Mesendoderm (in vitro differentiated cells): ENCODE data around the gene AKR7A2.
A peak's percentile ranks its signal among the peaks of the same experiment; 100 is the strongest.

Source experiments
- DNase-seq: peaks from one replicate; pipeline ENCODE4 v3.0.0; 2013
- H2AK5ac ChIP-seq: 2 replicates; pipeline ENCODE4 v1.6.1; 2013; ENCODE audit warnings: low read length, inconsistent platforms
- H2BK120ac ChIP-seq: 2 replicates; pipeline ENCODE4 v1.6.1; 2013; ENCODE audit warnings: low read depth, mild to moderate bottlenecking, low read length, moderate library complexity, mixed read lengths
- H2BK15ac ChIP-seq: replicated peaks from 2 replicates; pipeline ENCODE4 v1.6.1; 2013; ENCODE audit warnings: low read depth, mild to moderate bottlenecking, moderate library complexity
- H2BK5ac ChIP-seq: 2 replicates; pipeline ENCODE4 v1.6.1; 2013; ENCODE audit warnings: low read length, inconsistent platforms
- H3K18ac ChIP-seq: 2 replicates; pipeline ENCODE4 v1.6.1; 2013; ENCODE audit warnings: mild to moderate bottlenecking, low read length, mixed read lengths
- H3K23ac ChIP-seq: one replicate; pipeline ENCODE4 v1.6.1; 2013; ENCODE audit warnings: low read length
- H3K27ac ChIP-seq: 2 replicates; pipeline ENCODE4 v1.5.1; 2013; ENCODE audit warnings: low read depth, mild to moderate bottlenecking, inconsistent platforms, low read length, moderate library complexity
- H3K27me3 ChIP-seq: 2 replicates; pipeline ENCODE4 v1.6.1; 2013; ENCODE audit warnings: low read length, control low read depth, mild to moderate bottlenecking, inconsistent platforms; ENCODE audit not compliant: insufficient read depth, poor library complexity
- H3K36me3 ChIP-seq: 2 replicates; pipeline ENCODE4 v1.6.1; 2013; ENCODE audit warnings: low read length, inconsistent platforms; ENCODE audit not compliant: control insufficient read depth, insufficient read depth
- H3K4ac ChIP-seq: one replicate; pipeline ENCODE4 v1.6.1; 2013; ENCODE audit warnings: low read depth, mild to moderate bottlenecking, low read length, moderate library complexity
- H3K4me1 ChIP-seq: 2 replicates; pipeline ENCODE4 v1.6.1; 2013; ENCODE audit warnings: low read depth, low read length, inconsistent platforms; ENCODE audit not compliant: control insufficient read depth
- H3K4me2 ChIP-seq: 2 replicates; pipeline ENCODE4 v1.6.1; 2013; ENCODE audit warnings: low read length
- H3K4me3 ChIP-seq: 2 replicates; pipeline ENCODE4 v1.5.1; 2013; ENCODE audit warnings: mild to moderate bottlenecking, low read length
- H3K56ac ChIP-seq: one replicate; pipeline ENCODE4 v1.6.1; 2013; ENCODE audit warnings: low read length
- H3K79me1 ChIP-seq: 2 replicates; pipeline ENCODE4 v1.6.1; 2013; ENCODE audit warnings: low read length, inconsistent platforms
- H3K79me2 ChIP-seq: 2 replicates; pipeline ENCODE4 v1.6.1; 2013; ENCODE audit warnings: mild to moderate bottlenecking, low read length; ENCODE audit not compliant: control insufficient read depth, insufficient read depth
- H3K9ac ChIP-seq: 2 replicates; pipeline ENCODE4 v1.6.1; 2013; ENCODE audit warnings: low read length, inconsistent platforms
- H4K5ac ChIP-seq: one replicate; pipeline ENCODE4 v1.6.1; 2013; ENCODE audit warnings: low read length
- H4K8ac ChIP-seq: one replicate; pipeline ENCODE4 v1.6.1; 2013; ENCODE audit warnings: low read depth, mild to moderate bottlenecking, control low read depth, low read length, moderate library complexity
- WGBS: extraction: QIAGEN DNeasy Blood & Tissue Kit; methylation state at CpG from one replicate; pipeline ENCODE4 v1.1.7; 2013; ENCODE audit warnings: low lambda C conversion rate, missing lambda C conversion rate; ENCODE audit not compliant: insufficient coverage; ENCODE audit errors: extremely low coverage; 5-methylcytosine and 5-hydroxymethylcytosine counted together

AKR7A2 gene

DNA sequence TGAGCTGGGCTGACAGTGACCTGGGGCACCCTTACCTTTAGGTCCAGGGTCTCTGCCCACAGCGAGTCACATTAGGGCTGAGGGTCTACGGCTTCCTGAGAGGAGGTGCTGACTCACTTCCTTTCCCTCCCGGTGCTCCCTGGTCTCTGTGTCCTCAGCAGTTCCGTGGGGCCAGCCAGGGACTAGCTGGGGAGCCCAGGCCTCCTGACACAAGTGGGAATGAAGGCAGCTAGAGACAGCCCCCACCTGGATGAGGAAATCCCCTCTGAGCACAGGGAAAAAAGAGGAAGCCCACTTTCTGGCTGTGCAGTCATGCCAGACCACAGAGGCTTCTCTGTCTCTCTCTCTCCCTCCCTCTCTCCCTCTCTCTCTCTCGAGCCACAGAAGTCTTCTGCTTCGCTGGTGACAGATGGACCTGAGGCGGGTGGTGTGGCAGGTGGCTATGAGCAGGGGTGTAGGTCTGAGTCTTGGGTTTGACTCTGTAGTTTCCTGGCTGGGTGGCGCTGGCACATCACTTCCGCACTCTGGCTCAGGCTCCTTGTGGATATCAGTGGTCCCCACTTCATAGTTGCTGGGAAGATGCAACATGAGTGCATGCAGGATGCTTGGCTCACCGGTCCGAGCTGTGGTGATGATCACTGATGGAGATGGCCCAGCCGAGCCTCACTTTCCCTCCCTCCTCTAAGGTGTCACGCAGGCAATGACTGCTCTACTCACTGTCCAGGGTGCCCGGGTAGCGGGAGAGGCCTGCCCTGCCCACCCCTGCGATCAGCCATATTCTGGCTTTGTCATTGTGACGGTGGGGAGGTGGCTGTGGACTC, 3.6 kb upstream of the AKR7A2 start:
- Histone ChIP-seq H3K9ac (no peak overlapping the region), H2BK5ac (no peak overlapping the region), H3K4ac (no peak overlapping the region), H3K4me1 (peaks cover 5% of the 10 kb centered on the region), H3K4me2 (no peak overlapping the region), H3K18ac (no peak overlapping the region), H3K56ac (no peak overlapping the region), H3K23ac (no peak overlapping the region), H2AK5ac (no peak overlapping the region), H3K4me3 (no peak overlapping the region), H2BK120ac (no peak overlapping the region), H3K79me1 (peaks cover 16% of the 10 kb centered on the region), H3K27me3 (no peaks in the 10 kb centered on the region), H4K8ac (no peak overlapping the region), H3K79me2 (no peaks in the 10 kb centered on the region), H3K36me3 (peaks cover 1% of the 10 kb centered on the region), H4K5ac (no peak overlapping the region), H2BK15ac (no peak overlapping the region), H3K27ac (no peak overlapping the region)
- no CpG with 5 or more reads among the region's 17 CpGs for WGBS
- DNase-seq = no peak

DNA sequence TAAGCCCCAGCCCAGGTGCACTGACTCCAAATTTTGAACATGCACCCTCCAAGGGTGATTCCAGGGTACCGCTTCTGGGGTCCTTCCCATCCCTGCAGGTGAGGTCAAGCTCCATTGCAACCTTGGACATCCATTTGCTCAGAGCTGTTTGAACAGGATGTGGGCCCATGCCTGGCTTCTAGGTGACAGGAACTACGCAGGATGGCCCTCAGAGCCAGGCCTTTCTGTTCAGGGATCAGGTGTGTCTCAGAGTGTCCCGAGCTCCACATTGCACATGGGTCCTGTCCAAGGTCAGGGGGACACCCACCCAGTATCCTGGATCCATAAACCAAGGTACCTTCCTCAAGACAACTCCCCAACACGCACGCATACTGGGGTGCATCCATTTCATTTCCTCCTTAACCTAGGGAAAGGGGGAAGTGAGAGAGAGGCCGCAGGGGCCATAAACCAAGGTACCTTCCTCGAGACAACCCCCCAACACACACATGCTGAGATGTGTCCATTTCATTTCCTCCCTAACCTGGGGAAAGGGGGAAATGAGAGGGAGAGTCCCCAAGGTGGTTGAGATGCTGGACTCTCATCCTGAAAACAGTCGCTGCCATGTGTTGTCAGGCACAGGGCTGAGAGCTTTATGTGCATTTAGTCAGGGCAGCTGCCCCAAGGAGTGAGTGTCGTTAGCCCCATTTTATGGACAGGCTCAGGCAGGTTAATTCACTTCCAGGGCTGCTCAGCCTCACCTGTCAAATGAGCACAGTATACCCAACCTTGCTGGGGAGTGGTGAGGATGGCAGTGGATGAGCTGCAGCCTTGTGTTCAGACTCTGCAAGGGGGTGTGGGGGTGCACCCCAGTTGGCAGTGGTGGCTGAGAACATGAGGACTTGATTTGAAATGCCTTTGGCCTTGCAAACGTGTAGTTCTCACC, 2.3 kb upstream of the AKR7A2 start:
- Histone ChIP-seq H4K5ac (no peak overlapping the region), H2BK5ac (no peak overlapping the region), H3K27ac (no peak overlapping the region), H3K4ac (no peak overlapping the region), H2BK15ac (no peak overlapping the region), H3K4me3 (no peak overlapping the region), H3K36me3 (peaks cover 1% of the 10 kb centered on the region), H3K9ac (no peak overlapping the region), H3K79me1 (peaks cover 16% of the 10 kb centered on the region), H3K18ac (no peak overlapping the region), H3K23ac (no peak overlapping the region), H3K56ac (no peak overlapping the region), H3K4me1 (peaks cover 5% of the 10 kb centered on the region), H2AK5ac (no peak overlapping the region), H3K4me2 (no peak overlapping the region), H4K8ac (no peak overlapping the region), H3K27me3 (no peaks in the 10 kb centered on the region), H3K79me2 (no peaks in the 10 kb centered on the region), H2BK120ac (no peak overlapping the region)
- no CpG with 5 or more reads among the region's 10 CpGs for WGBS
- no peak for DNase-seq

DNA sequence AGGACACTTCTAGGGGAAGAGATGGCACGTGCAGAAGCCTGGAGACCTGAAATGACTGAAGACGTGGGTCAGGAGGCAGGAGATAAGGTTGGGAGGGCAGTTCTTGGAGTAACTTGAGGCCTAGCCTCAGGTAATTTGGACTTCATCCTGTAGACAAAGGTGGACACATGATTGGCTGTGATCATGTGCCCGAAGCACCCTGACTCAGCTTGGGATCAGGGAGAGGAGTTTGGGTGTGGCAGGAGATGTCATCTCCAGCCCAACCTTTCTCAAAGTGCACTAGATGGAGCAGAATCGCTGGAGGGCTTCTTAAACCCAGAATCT, 1.7 kb upstream of the AKR7A2 start:
- Histone ChIP-seq H3K56ac (peak overlapping the region; percentile 42), H3K4me1 (peaks cover 5% of the 10 kb centered on the region), H2BK15ac (no peak overlapping the region), H2BK5ac (no peak overlapping the region), H3K4me2 (no peak overlapping the region), H3K9ac (no peak overlapping the region), H3K4me3 (no peak overlapping the region), H2BK120ac (no peak overlapping the region), H3K27me3 (no peaks in the 10 kb centered on the region), H3K4ac (no peak overlapping the region), H3K23ac (no peak overlapping the region), H3K18ac (no peak overlapping the region), H2AK5ac (no peak overlapping the region), H4K5ac (no peak overlapping the region), H4K8ac (no peak overlapping the region), H3K36me3 (no peaks in the 10 kb centered on the region), H3K79me2 (no peaks in the 10 kb centered on the region), H3K27ac (no peak overlapping the region), H3K79me1 (peaks cover 16% of the 10 kb centered on the region)
- DNase-seq = no peak
- no CpG with 5 or more reads among the region's 4 CpGs for WGBS

DNA sequence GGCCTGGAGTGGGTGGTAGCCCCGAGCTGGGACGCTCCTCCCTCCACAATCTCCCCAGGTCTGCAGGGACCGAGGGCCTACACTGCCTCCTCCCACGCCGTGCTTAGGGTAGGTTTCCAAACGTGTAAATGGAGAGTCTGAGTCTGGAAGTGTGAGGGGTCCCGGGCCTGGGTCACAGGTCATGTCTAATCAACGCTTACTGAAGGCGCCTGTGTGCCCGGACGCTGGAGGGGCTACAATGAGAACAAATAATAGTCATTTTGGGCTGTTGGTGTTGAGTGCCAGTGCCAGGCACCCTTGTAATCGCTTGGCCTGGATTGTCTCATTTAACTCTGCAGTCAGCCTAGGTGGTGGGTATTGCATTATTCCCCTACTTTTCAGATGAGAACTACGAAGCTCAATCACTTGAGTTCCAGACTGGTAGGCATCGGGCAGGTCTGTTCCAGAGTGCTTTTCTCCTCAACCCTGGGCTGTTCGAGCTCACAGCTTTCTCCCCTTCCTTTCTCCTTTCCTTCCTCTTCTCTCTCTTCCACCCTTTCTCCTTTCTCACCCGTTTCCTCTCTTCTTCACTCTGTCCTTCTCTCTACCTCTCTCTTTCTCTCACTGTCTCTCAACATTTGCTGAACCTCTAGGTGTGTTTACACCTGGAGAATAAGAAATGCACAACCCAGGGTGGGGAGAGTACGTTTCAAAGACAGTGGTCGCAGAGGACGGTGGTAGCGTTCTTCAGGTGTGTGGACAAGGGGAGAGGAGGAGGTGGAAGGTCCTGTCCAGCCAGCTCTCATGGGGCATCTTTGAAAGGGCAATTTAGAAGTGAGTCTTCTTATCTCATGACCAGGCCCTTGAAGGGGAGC, 1.1 kb upstream of the AKR7A2 start:
- Histone ChIP-seq H3K4me1 (peaks cover 5% of the 10 kb centered on the region), H3K23ac (no peak overlapping the region), H3K79me1 (peaks cover 16% of the 10 kb centered on the region), H3K4ac (no peak overlapping the region), H3K18ac (peak overlapping the region; percentile 62), H3K56ac (peak overlapping the region; percentile 97), H3K79me2 (no peaks in the 10 kb centered on the region), H3K27me3 (no peaks in the 10 kb centered on the region), H3K36me3 (no peaks in the 10 kb centered on the region), H2AK5ac (no peak overlapping the region), H2BK5ac (no peak overlapping the region), H3K27ac (peak overlapping the region; percentile 8), H3K9ac (peak overlapping the region; percentile 90), H3K4me2 (peak overlapping the region; percentile 94), H4K8ac (no peak overlapping the region), H4K5ac (no peak overlapping the region), H2BK120ac (no peak overlapping the region), H3K4me3 (peak overlapping the region; percentile 71), H2BK15ac (no peak overlapping the region)
- no peak for DNase-seq
- 67% methylated on average over 1 of the region's 20 CpGs for WGBS

DNA sequence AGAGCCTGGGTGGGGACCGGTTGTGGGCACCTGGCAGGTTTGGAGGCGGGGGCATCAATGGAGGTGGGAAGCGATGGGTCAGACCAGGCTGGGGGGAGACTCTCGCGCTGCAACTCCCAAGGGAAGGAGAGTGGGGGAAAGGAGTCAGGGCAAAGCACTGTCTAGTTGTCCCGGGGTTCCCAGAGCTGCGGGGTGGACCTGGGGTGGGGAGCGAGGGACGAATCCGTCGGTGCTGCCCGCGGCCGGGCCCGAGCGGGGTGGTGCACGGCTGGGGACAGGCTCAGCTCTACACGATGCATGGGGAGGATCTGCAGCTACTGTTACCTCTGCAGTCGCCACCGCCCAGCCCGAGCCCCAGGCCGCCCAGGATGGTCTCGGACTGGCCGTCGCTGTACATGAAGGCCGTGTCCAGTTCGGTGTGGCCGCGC, 427 bp downstream of the AKR7A2 start:
- H3K27me3 ChIP-seq = no peaks in the 10 kb centered on the region
- peak overlapping the region; percentile 95 for H3K56ac ChIP-seq
- peak overlapping the region; percentile 96 for H3K9ac ChIP-seq
- H3K4me2 ChIP-seq = peak overlapping the region; percentile 90
- peak overlapping the region; percentile 53 for H3K18ac ChIP-seq
- no peak for DNase-seq
- no CpG with 5 or more reads among the region's 29 CpGs for WGBS
- H3K4me3 ChIP-seq = peak overlapping the region; percentile 73
- H2BK5ac ChIP-seq = no peak overlapping the region
- H2AK5ac ChIP-seq = no peak overlapping the region
- H3K4me1 ChIP-seq = peaks cover 5% of the 10 kb centered on the region
- peak overlapping the region; percentile 100 for H3K23ac ChIP-seq
- H4K5ac ChIP-seq = no peak overlapping the region
- peak overlapping the region; percentile 10 for H3K27ac ChIP-seq
- H2BK120ac ChIP-seq = no peak overlapping the region
- peaks cover 16% of the 10 kb centered on the region for H3K79me1 ChIP-seq
- peak overlapping the region; percentile 17 for H3K4ac ChIP-seq
- no peaks in the 10 kb centered on the region for H3K36me3 ChIP-seq
- H2BK15ac ChIP-seq = no peak overlapping the region
- H3K79me2 ChIP-seq = no peaks in the 10 kb centered on the region
- H4K8ac ChIP-seq = no peak overlapping the region
